Heart left ventricle (tissue), 13 donors: ENCODE results near the gene STPG3.

Source experiments
- POLR2A ChIP-seq, 2 donors: fragments of 450-650 bp; IDR thresholded peaks; one replicate each; pipeline ENCODE4 v1.6.1; 2017; ENCODE audit warnings: antibody characterized with exemption in 2 of 2, mild to moderate bottlenecking in 2 of 2, moderate library complexity in 2 of 2
- TF ChIP-seq, protein P1 (sequence below), 12 donors: fragments of 200-600 bp; sonication (generic) in 4 of 12; IDR thresholded peaks; one replicate each; pipeline versions ENCODE4 v1.5.0 to v1.8.0; 2018 to 2022; ENCODE audit warnings: antibody characterized with exemption in 12 of 12, mild to moderate bottlenecking in 5 of 12
- donor health status: ischemic (EF 13 %, LVEDD 7.1; RV severe dilation, severe dysfunction).
- donor health status: DM: no; HTN: yes; CAD: no.
- donor health status: DM: no; HTN: no; CAD: no.
- donor health status: ischemic (EF 25% LVEDD 6.9; RV normal size, moderate dysfunction).
- donor health status: ischemic (EF 25% LVEDD 5.7; RV mildly dilated, moderate dysfunction).
- donor health status: ischemic (EF 35%, LVEDD 5.7; RV mildly dilated, moderate dysfunction).
- donor health status: nonischemic (EF 11% LVEDD 7.7; RV severe dilation, severe dysfunction).
- donor health status: DM: yes; HTN: yes; CAD: no.
- donor health status: PGD.
- donor health status: ischemic (EF 29% LVEDD 5.4; RV normal size, mild dysfunction).
- donor health status: nonischemic (EF 23%, LVEDD 6.1; RV moderate dilation, normal function).

DNA sequence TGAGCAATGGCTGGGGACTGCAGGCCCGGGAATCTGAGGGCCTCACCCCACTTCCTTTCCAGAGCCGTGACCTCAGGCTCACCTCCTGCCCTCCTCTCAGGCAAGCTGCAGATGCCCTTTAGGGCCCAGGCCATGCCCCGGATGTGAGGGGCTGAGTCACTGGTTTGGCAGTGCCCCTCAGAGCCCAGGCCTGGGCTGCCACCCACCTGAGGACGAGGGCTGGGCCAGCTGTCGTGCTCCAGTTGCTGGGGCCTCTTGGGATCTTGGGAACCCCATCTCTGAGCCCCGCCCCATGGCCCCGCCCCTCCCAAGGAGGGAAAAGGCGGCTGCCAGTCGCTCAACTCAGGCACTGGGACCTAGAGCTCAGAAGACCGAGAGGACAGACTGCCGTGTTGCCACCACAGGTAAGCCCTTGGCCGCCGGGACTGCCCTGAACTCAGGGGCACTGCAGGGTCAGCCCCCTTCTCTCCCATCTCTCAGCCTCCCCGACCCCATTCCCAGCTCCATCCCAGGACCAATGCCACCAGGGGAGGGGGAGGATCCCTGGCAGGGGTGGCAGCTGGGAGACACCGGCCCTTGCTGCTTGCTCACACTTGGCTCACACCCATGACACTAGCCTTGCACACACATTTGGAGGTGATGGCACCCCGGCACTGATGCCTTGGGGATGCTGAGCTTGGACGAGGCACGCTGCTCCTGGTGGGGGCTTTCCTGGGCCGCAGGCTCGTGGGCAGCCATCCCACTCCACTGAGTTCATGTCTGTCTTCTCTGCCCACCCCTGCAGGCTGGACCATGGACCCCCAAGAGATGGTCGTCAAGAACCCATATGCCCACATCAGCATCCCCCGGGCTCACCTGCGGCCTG lies 26.0 kb upstream of the STPG3 start, which contains the start of gene CYSRT1:
- TF ChIP-seq, protein P1, sequence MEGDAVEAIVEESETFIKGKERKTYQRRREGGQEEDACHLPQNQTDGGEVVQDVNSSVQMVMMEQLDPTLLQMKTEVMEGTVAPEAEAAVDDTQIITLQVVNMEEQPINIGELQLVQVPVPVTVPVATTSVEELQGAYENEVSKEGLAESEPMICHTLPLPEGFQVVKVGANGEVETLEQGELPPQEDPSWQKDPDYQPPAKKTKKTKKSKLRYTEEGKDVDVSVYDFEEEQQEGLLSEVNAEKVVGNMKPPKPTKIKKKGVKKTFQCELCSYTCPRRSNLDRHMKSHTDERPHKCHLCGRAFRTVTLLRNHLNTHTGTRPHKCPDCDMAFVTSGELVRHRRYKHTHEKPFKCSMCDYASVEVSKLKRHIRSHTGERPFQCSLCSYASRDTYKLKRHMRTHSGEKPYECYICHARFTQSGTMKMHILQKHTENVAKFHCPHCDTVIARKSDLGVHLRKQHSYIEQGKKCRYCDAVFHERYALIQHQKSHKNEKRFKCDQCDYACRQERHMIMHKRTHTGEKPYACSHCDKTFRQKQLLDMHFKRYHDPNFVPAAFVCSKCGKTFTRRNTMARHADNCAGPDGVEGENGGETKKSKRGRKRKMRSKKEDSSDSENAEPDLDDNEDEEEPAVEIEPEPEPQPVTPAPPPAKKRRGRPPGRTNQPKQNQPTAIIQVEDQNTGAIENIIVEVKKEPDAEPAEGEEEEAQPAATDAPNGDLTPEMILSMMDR (IDR thresholded peaks at IDR 0.05): no peak
- no peak for TF ChIP-seq POLR2A (IDR thresholded peaks at IDR 0.05)
